Erythroblast (primary cell): Measurements from ENCODE around the gene GPS1.

Experiments
- GATA1 ChIP-seq: IDR thresholded peaks from 2 replicates; pipeline ENCODE4 v1.6.1; 2011; ENCODE audit warnings: low read depth, mild to moderate bottlenecking, control low read depth, low read length, moderate library complexity
- POLR2A ChIP-seq: IDR thresholded peaks from 2 replicates; pipeline ENCODE4 v1.6.1; 2011; ENCODE audit warnings: mild to moderate bottlenecking, low read length

- TF ChIP-seq POLR2A (no peak), GATA1 (no peak)
These were observed 28.1 kb upstream of the GPS1 start for GRCh38 chr17:82023447-82024241.
